ENCODE results near the gene ITGA11. TPM values are rescaled to one million over a fixed set of nuclear protein-coding genes. Genes with fewer than 3 reads are reported as not detected.
A peak's percentile ranks its signal among the peaks of the same experiment; 100 is the strongest.

ITGA11 gene
- total and polyA plus RNA-seq, 2 of the 13 experiments (the other 11 are each of a cell fraction or from before 2014, with no cell fraction given) = not detected

- TF ChIP-seq ZNF558 (CRISPR knock-in tag; IDR thresholded peaks at IDR 0.05; ENCODE audit: borderline replicate concordance) (no peak), HDAC2 (CRISPR knock-in tag; IDR thresholded peaks at IDR 0.05) (peak; percentile 46; the same call in 1 of the 2 replicates), LCORL (IDR thresholded peaks at IDR 0.05) (no peak), LCORL (CRISPR knock-in tag; IDR thresholded peaks at IDR 0.05) (peak; percentile 70; the same call in 1 of the 2 replicates), DNMT3B (CRISPR knock-in tag; conservative IDR thresholded peaks at IDR 0.05) (no peak), ZNF264 (CRISPR knock-in tag; IDR thresholded peaks at IDR 0.05) (no peak), CCDC6 (CRISPR knock-in tag; IDR thresholded peaks at IDR 0.05) (no peak), JUN (CRISPR knock-in tag; IDR thresholded peaks at IDR 0.05) (no peak), EP300 (IDR thresholded peaks at IDR 0.05; ENCODE audit: low read depth in 2 of 2, low read length in 2 of 2) (peak; percentile 29 to 51; a peak in 2 of 4 replicates), EP300 (CRISPR knock-in tag; IDR thresholded peaks at IDR 0.05; ENCODE audit: borderline replicate concordance) (no peak), AKAP8 (CRISPR knock-in tag; IDR thresholded peaks at IDR 0.05) (no peak), SATB2 (CRISPR knock-in tag; IDR thresholded peaks at IDR 0.05) (no peak), RFXAP (CRISPR knock-in tag; IDR thresholded peaks at IDR 0.05; ENCODE audit: borderline replicate concordance) (no peak), SAP130 (CRISPR knock-in tag; IDR thresholded peaks at IDR 0.05; ENCODE audit: low read depth) (peak; percentile 60), TGIF2 (CRISPR knock-in tag; IDR thresholded peaks at IDR 0.05) (peak; percentile 44; the same call in 1 of the 2 replicates), KDM5A (IDR thresholded peaks at IDR 0.05; ENCODE audit: borderline replicate concordance, low read length) (no peak), KIAA2018 (CRISPR knock-in tag; IDR thresholded peaks at IDR 0.05; ENCODE audit: borderline replicate concordance) (no peak), CBFB (CRISPR knock-in tag; IDR thresholded peaks at IDR 0.05) (no peak), ZNF12 (CRISPR knock-in tag; IDR thresholded peaks at IDR 0.05) (no peak; the same call in 1 of the 2 replicates), RORA (CRISPR knock-in tag; IDR thresholded peaks at IDR 0.05) (no peak), ZSCAN21 (CRISPR knock-in tag; IDR thresholded peaks at IDR 0.05; ENCODE audit: borderline replicate concordance) (no peak), ZGPAT (CRISPR knock-in tag; IDR thresholded peaks at IDR 0.05) (peak; percentile 52; the same call in 1 of the 2 replicates), FOXJ3 (CRISPR knock-in tag; IDR thresholded peaks at IDR 0.05; ENCODE audit: borderline replicate concordance) (peak; percentile 63; the same call in 1 of the 2 replicates)
Measured at GRCh38 chr15:68285259-68285980, 146.5 kb downstream of the ITGA11 start (continued).
